ENCODE data around the gene LMBR1.

The LMBR1 gene

DNA sequence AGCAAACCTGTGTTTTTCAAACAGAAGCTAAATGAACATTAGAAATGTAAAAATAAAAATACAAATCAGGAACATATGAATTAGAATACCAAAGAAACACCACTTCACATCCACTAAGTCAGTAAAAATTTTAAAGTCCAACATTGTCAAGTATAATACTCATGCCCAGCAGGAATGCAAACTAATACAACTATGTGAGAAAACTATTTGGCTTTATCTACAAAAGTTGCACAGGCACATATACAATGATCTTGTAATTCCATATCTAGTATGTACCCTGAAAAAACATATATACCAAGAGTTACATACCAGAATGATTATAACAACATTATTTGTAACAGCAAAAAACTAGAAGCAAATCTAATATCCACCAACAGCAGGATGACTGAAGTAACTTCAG is 161.3 kb downstream of the LMBR1 start:
- DNase-seq (ENCODE audit: low read depth) = no peak

DNA sequence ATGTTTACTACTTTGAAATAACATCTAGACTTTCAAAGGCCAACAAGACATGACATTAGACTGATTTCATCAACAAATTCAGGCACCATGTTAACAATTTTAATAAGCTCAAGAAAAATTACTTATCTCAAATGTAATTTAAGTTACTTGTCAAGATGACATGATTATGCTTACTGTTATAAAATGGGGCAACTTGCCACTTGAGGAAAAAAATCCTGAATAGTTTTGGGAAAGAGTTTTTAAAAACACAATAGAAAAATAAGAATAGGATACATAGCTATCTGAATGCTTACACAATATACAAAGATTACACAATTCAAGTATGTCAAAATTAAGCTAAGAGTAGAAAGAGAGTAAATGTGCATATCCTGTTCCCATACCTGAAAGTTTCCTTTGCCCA is 167.0 kb downstream of the LMBR1 start:
- DNase-seq (ENCODE audit: low read depth) = no peak
- TF ChIP-seq, protein P1, sequence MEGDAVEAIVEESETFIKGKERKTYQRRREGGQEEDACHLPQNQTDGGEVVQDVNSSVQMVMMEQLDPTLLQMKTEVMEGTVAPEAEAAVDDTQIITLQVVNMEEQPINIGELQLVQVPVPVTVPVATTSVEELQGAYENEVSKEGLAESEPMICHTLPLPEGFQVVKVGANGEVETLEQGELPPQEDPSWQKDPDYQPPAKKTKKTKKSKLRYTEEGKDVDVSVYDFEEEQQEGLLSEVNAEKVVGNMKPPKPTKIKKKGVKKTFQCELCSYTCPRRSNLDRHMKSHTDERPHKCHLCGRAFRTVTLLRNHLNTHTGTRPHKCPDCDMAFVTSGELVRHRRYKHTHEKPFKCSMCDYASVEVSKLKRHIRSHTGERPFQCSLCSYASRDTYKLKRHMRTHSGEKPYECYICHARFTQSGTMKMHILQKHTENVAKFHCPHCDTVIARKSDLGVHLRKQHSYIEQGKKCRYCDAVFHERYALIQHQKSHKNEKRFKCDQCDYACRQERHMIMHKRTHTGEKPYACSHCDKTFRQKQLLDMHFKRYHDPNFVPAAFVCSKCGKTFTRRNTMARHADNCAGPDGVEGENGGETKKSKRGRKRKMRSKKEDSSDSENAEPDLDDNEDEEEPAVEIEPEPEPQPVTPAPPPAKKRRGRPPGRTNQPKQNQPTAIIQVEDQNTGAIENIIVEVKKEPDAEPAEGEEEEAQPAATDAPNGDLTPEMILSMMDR (IDR thresholded peaks at IDR 0.05; ENCODE audit: control insufficient read depth, insufficient read depth, low read depth, low read length, missing control alignments) = no peak
- no peak overlapping the region for H3K4me3 ChIP-seq (ENCODE audit: control insufficient read depth, low read depth, low read length)

More for the DNA sequence above, 161.3 kb downstream of the LMBR1 start:
- TF ChIP-seq, protein P1 (IDR thresholded peaks at IDR 0.05; ENCODE audit: control insufficient read depth, insufficient read depth, low read depth, low read length, missing control alignments) = no peak
- H3K4me3 ChIP-seq (ENCODE audit: control insufficient read depth, low read depth, low read length) = no peak overlapping the region

DNA sequence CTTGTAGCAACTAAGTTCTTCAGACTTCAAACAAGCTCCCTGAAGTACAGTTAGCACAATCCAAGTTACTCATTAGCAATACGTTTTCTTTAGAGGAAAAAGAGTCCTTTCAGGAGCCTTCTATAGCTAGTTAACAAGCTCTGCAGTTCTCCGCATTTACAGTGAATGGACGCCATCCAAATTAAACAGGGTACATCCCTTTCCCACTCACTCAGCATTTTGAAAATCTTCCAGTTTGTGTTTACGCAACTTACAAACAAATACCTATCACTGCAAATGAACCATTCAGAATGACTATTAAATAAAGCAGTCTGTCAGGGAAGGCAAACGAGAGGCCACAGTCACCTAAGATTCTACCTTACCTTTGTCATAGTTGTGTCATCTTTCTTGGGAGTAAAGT is 167.9 kb downstream of the LMBR1 start:
- no peak overlapping the region for H3K4me3 ChIP-seq (ENCODE audit: control insufficient read depth, low read depth, low read length)
- DNase-seq (ENCODE audit: low read depth) = no peak
- TF ChIP-seq, protein P1 (IDR thresholded peaks at IDR 0.05; ENCODE audit: control insufficient read depth, insufficient read depth, low read depth, low read length, missing control alignments) = no peak

DNA sequence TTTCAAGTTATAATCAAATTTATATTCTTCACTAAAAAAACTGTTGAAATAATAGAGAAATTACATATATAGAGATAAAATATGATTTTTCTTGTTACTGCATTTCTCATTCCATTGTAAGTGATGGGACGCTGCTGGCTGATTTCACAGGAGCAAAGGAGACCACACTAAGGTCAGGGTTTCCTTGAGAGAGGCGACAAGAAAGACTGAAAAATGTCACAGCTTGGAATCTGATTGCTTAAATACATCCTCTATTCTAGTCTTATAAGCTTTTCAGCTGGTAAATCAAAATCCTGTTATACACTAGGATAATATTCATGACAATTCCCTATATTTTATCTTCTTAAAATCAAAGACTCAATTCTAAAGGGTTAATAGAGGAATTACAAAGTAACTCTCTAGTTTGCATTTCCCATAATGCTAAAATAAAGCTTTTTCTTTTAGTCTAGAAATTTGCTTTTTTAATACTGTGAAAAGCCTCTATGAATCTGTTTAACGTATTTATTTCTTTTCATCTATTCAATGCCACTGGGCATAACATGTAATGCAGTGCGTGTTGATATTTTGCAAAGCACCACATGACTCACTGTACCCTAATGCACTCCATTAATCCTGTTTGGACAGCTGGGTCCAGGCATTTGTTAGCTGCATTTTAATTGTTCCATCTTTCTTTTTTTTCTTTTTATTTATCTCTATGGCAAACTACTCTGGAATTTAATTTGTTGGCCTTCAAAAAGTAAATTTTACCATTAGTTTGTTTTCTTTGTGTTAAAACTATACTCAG is 170.7 kb downstream of the LMBR1 start:
- TF ChIP-seq, protein P1 (IDR thresholded peaks at IDR 0.05; ENCODE audit: control insufficient read depth, insufficient read depth, low read depth, low read length, missing control alignments) = no peak
- DNase-seq (ENCODE audit: low read depth) = no peak
- no peak overlapping the region for H3K4me3 ChIP-seq (ENCODE audit: control insufficient read depth, low read depth, low read length)

DNA sequence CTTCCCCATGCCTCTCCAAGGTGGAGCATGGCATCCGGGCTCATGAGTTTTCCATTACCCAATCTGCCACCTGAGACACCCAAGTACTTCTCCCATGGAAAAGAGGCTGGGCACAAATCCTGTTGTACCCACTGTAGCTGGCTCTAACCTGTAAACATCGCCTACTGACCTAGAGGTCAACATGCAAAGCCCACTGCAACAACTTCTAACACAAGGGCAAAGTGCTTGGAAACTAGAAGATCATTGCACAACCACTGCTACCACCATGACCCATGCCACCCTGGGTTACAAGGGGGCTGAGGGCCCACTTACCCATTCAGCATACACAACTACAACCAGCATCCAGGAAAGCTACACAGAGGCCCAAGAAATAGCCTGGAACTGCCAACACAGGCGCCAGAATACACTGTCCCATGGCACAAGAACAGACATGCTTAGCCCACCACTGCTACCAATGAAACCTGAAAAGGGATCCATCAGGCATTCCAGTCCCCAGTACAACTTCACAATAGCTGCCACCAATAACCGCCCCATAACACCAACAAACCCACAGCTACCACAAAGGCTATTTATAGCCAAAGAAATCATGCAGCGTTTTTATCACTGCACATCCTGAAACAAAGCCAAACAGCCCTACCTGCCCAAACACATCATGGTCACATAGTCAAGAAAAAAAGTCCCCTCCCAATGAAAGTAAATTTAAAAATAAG is 189.1 kb downstream of the LMBR1 start:
- H3K4me3 ChIP-seq (ENCODE audit: control insufficient read depth, low read depth, low read length) = no peak overlapping the region
- DNase-seq (ENCODE audit: low read depth) = no peak
- TF ChIP-seq, protein P1 (IDR thresholded peaks at IDR 0.05; ENCODE audit: control insufficient read depth, insufficient read depth, low read depth, low read length, missing control alignments) = no peak

DNA sequence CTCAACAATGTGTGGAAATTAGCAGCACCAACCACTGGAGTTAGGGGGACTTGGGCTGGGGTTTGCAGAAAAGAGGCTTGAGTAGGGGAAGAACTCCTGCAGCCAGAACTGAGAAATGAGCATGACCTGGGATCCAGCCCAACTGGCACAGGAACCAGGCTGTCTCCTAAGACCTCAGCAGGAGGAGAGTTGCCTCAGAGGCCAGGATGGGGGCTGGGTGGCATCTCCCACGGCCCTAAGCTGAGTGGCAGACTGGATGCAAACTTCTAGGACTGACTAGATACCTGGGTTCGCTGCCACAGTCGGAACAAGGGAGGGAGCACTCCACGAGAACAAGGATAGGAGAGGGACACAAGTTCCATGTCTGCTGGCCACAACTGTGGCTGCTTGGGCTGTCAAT is 189.8 kb downstream of the LMBR1 start:
- TF ChIP-seq, protein P1 (IDR thresholded peaks at IDR 0.05; ENCODE audit: control insufficient read depth, insufficient read depth, low read depth, low read length, missing control alignments) = no peak
- no peak overlapping the region for H3K4me3 ChIP-seq (ENCODE audit: control insufficient read depth, low read depth, low read length)
- no peak for DNase-seq (ENCODE audit: low read depth)

Measured in AG09309 (cell line).